Hindlimb muscle (tissue), 1 donor: ENCODE measurements around the gene IRF7. TPM values are rescaled to one million over a fixed set of nuclear protein-coding genes. Genes with fewer than 3 reads are reported as not detected.

Source experiments
- DNase-seq: peaks from one replicate; pipeline ENCODE4 v3.0.0-alpha.2; 2013
- polyA plus RNA-seq: library from polyadenylated mRNA; unstranded; fragments of 120-200 nt; gene quantifications from one replicate; pipeline ENCODE4 v1.2.1, GENCODE V29; 2013; ENCODE audit not compliant: insufficient read length

The IRF7 gene
- polyA plus RNA-seq, 1 donor = 17.5 TPM

DNA sequence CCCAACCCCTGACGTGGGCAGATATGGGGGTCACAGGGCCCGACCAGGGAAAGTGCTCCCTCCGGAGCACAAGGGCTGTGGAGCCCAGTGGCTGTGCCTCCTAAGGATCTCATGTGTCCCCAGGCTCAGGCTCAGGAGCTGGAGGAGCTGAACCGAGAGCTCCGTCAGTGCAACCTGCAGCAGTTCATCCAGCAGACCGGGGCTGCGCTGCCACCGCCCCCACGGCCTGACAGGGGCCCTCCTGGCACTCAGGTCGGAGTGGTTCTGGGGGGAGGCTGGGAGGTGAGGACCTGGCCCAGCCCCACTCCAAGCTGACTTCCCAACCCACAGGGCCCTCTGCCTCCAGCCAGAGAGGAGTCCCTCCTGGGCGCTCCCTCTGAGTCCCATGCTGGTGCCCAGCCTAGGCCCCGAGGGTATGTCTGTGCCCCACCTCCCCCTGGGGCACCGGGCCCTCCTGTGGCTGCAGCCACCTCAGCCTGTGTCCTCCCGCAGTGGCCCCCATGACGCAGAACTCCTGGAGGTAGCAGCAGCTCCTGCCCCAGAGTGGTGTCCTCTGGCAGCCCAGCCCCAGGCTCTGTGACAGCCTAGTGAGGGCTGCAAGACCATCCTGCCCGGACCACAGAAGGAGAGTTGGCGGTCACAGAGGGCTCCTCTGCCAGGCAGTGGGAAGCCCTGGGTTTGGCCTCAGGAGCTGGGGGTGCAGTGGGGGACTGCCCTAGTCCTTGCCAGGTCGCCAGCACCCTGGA is 52.5 kb downstream of the IRF7 start:
- no peak for DNase-seq

Other genes starting within 250 kb of the IRF7 start
- 12.4 TPM for gene B4GALNT4, start 246.5 kb downstream of the IRF7 start, polyA plus RNA-seq
- 0.36 TPM for gene PKP3, start 221.7 kb downstream of the IRF7 start, polyA plus RNA-seq
- 19.1 TPM for gene SIGIRR, start 201.0 kb downstream of the IRF7 start, polyA plus RNA-seq
- 0.53 TPM for gene ANO9, start 173.9 kb downstream of the IRF7 start, polyA plus RNA-seq
- 41.6 TPM for gene PTDSS2, start 165.7 kb downstream of the IRF7 start, polyA plus RNA-seq
- 114 TPM for gene RNH1, start 108.7 kb downstream of the IRF7 start, polyA plus RNA-seq
- 144 TPM for gene HRAS, start 80.4 kb downstream of the IRF7 start, polyA plus RNA-seq
- 9.1 TPM for gene LRRC56, start 78.4 kb downstream of the IRF7 start, polyA plus RNA-seq
- 0.80 TPM for gene LMNTD2, start 55.2 kb downstream of the IRF7 start, polyA plus RNA-seq
- gene RASSF7, start 55.0 kb downstream of the IRF7 start, polyA plus RNA-seq = 3.7 TPM
- 21.3 TPM for gene PHRF1, start 39.5 kb downstream of the IRF7 start, polyA plus RNA-seq
- 4.1 TPM for gene CDHR5, start 9.0 kb upstream of the IRF7 start, polyA plus RNA-seq
- gene SCT, start 11.2 kb upstream of the IRF7 start, polyA plus RNA-seq = 127 TPM
- 1.2 TPM for gene DRD4, start 21.3 kb upstream of the IRF7 start, polyA plus RNA-seq
- gene DEAF1, start 79.3 kb upstream of the IRF7 start, polyA plus RNA-seq = 36.5 TPM
- 21.0 TPM for gene TMEM80, start 79.9 kb upstream of the IRF7 start, polyA plus RNA-seq
- gene EPS8L2, start 90.3 kb upstream of the IRF7 start, polyA plus RNA-seq = 3.7 TPM
- 68.2 TPM for gene TALDO1, start 131.5 kb upstream of the IRF7 start, polyA plus RNA-seq
- 57.6 TPM for gene GATD1, start 161.5 kb upstream of the IRF7 start, polyA plus RNA-seq
- 0.67 TPM for gene CEND1, start 174.1 kb upstream of the IRF7 start, polyA plus RNA-seq
- gene SLC25A22, start 182.3 kb upstream of the IRF7 start, polyA plus RNA-seq = 10.9 TPM
- gene PIDD1, start 189.3 kb upstream of the IRF7 start, polyA plus RNA-seq = 11.9 TPM
- gene RPLP2, start 194.0 kb upstream of the IRF7 start, polyA plus RNA-seq = 1,677 TPM
- gene PNPLA2, start 203.0 kb upstream of the IRF7 start, polyA plus RNA-seq = 47.9 TPM
- gene CRACR2B, start 212.0 kb upstream of the IRF7 start, polyA plus RNA-seq = 17.3 TPM
- 189 TPM for gene CD151, start 217.0 kb upstream of the IRF7 start, polyA plus RNA-seq
- 118 TPM for gene POLR2L, start 226.6 kb upstream of the IRF7 start, polyA plus RNA-seq
- 55.0 TPM for gene TSPAN4, start 226.9 kb upstream of the IRF7 start, polyA plus RNA-seq